ENCODE data around the gene PHYHD1.

Gene PHYHD1

DNA sequence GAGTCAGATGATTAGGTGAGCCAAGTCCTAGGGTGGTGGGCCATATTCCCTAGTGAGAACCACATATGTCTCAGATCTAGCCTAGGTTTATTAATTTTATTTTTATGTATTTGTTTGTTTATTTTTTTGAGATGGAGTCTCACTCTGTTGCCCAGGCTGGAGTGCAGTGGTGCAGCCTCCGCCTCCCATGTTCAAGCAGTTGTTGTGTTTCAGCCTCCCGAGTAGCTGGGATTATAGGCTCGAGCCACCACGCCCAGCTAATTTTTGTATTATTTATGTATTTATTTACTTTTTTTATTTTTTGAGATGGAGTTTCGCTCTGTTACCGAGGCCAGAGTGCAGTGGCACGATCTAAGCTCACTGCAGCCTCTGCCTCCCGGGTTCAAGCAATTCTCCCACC lies 62.8 kb downstream of the PHYHD1 start:
- no peak for DNase-seq (ENCODE audit: low spot score)

DNA sequence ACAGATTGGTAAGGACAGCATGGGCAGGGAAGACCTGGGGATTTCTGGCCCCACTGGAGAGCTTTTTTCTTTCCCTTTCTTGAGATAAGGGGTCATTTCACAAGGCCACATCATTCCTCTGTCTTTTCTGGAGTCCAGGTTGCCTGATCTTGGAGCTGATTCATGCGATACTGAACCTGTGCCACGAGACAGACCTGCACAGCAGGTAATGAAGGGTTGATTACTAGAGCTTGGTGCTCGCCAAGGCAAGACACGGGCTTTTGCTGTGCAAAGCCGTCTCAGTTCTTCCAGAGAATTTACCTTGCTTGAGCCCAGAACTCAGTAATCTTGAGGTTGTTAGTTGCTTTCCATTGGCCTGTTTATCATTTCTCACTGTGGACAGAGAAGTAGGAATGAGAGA lies 65.9 kb downstream of the PHYHD1 start:
- DNase-seq (ENCODE audit: low spot score): no peak

DNA sequence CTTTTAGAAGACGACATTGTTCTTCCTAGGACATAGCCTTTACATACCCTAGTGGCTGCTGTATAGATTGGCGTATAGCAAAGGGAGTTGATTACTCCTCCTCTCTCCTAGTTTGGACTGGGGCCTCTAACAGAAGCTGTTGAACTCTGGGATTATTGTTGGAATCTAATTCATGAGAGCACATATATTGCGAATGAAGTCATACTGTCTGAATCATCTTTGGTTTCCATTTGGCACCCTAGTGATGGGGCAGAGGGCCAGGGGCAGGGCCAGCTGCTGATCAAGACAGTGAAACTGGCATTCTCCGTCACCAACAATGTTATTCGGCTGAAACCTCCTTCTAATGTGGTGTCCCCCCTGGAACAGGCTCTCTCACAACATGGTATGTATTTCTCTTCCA lies 67.0 kb downstream of the PHYHD1 start:
- no peak for DNase-seq (ENCODE audit: low spot score)

Data from COLO829 (cell line).